Activated CD4-positive, CD25-positive, alpha-beta regulatory T cell (primary cell): ENCODE measurements around the gene RPRD2.
"Not testable (repeated sequence)": the region's sequence is repeated elsewhere in the genome, so short reads cannot be mapped to it uniquely, and the experiment has no call there.

Experiments used
- DNase-seq, 4 experiments: peaks; one replicate each; lab custom pipeline; 2025; lab: John Stamatoyannopoulos, UW

The RPRD2 gene

GRCh38 chr1:150363426-150364230 lies at the start of gene RPRD2:
TSS of gene RPRD2 (plus strand) at chr1:150364147. CDS start at chr1:150364715, 568 bp downstream.
- peak; percentile 94 to 97 (median 96) for DNase-seq

DNA sequence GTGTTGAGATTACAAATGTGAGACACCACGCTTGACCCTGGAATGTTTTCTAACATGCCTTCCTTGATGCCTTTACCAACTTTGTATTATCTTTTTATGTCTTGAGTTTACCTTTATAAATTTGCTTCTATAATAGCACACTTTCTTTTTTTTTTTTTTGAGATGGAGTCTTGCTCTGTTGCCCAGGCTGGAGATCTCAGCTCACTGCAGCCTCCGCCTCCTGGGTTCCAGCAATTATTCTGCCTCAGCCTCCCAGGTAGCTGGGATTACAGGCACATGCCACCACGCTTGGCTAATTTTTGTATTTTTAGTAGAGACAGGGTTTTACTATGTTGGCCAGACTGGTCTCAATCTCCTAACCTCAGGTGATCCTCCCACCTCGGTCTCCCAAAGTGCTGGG lies 49.3 kb upstream of the RPRD2 start:
- not testable (repeated sequence) for DNase-seq

- DNase-seq = no peak
Observed at GRCh38 chr1:150320667-150320978, 43.3 kb upstream of the RPRD2 start.

GRCh38 chr1:150321826-150322166 lies 42.2 kb upstream of the RPRD2 start:
- no peak for DNase-seq

GRCh38 chr1:150322310-150322709 lies 41.6 kb upstream of the RPRD2 start:
- DNase-seq = no peak

DNA sequence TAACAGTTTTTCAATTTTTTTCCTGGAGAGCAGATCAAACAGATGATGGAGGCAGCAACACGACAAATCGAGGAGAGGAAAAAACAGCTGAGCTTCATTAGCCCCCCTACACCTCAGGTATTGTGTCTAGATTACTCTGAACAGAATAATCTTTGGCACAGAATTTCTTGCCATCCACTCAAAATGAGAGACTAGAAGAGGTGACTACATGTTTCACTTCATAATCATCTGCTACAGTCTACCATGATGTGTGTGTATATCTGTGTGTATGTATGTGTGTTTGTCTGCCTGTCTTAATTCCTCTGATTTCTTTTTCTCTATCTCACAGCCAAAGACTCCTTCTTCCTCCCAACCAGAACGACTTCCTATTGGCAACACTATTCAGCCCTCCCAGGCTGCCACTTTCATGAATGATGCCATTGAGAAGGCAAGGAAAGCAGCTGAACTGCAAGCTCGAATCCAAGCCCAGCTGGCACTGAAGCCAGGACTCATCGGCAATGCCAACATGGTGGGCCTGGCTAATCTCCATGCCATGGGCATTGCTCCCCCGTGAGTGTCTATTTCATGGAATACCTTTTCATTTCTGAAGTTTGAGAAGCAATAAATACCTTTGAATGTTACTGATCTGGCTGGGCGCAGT lies 31.2 kb upstream of the RPRD2 start:
- DNase-seq = no peak

DNA sequence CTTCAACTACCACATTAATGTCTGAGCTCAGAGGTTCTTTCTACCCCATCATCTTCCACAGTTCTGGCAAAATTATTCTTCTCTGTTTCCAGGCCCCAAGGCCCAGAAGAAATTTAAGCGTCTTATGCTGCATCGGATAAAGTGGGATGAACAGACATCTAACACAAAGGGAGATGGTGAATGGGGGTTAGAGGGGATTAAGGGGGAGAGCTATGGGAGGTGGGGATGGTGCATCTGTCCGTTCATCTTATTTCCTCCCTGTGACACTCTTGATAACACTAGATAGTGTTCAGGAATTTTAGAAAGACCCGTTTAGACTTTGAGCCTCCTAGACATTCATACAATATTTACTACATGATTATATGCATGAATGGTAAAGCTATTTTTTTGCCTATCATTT lies 17.6 kb upstream of the RPRD2 start:
- DNase-seq = no peak

DNA sequence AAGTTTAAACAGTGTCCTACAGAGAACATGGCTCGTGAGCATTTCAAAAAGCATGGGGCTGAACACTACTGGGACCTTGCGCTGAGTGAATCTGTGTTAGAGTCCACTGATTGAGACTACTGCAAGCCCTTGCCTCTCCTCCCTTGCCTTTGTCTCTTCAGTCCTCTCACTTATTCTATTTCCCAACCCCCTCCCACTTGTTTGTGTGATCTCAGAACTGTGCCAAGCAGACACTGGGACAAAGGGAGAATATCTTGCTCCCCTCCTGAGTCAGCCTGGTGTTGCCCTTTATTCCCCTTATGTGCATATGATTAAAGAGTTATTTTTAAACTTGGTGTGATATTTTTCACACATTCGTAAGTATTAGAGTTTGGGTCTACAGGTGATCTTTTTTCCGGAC lies 11.1 kb upstream of the RPRD2 start:
- DNase-seq = no peak

GRCh38 chr1:150362721-150363425 lies 1.1 kb upstream of the RPRD2 start:
- peak in 1 of 4 experiments; percentile 3 for DNase-seq

DNA sequence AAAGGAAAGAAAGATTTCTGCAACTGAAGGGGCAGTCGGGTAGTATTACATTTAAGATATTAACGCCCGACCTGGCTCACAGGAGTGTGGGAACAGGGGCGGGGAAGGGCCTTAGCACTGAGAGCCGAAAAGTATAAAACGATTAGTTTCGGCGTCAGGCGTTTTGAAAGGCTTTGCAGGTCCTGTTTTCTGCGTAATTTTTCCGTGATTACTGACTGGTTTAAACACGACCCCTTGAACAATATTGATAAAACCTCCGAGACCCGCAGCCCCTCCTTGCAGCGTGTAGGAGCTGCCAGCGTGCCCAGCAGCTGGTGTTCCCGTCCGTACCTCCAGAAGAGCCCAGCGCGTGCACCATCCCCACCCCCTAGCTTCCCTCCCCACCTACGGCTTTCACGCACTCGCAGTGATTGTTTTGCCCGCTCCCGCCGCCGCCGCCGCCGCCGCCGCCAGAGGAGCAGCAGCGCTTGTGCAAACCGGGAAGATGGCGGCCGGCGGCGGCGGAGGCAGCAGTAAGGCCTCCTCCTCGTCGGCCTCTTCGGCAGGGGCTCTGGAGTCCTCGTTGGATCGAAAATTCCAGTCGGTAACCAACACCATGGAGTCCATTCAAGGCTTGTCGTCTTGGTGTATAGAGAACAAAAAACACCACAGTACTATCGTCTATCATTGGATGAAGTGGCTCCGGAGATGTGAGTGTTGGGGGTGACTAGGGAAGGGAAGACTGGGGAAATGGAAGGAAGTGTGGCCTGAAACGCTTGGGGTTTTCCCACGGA lies 470 bp downstream of the RPRD2 start:
- peak; percentile 46 to 72 (median 63) for DNase-seq

DNA sequence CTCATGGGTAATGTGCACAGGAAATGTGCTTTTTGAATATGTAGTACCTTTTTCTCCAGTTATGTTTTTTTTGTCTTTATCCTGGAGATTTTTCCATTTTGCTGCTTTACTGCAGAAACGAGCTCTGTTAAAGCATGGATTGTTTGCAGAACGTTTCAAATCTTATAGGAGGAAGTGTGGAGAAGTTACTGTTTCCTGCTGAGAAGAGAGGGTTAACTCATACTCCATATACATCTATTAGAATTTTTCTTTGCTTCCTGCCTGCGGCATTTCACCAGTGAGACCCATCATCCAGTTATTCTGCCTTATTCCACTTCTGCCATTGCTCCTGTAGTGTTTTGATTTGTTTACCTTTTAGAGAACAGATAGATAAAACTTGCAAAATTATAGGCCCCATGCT lies 2.0 kb downstream of the RPRD2 start:
- no peak for DNase-seq

- no peak for DNase-seq
Observed at GRCh38 chr1:150366416-150367296, 2.7 kb downstream of the RPRD2 start.

DNA sequence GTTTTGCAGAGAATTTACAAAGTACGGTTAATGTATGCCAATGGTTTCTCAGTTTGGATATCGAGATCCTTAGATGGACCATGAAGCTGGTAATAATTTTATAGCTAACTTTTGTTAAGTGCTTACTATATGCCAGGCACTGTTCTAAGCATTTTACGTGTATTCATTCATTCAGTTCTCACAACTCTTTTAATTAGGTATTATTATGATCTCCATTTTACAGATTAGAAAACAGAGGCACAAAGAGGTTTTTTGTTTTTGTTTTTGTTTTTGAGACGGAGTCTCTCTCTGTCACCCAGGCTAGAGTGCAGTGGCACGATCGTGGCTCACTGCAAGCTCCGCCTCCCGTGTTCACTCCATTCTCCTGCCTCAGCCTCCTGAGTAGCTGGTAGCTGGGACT lies 7.2 kb downstream of the RPRD2 start:
- DNase-seq = no peak

GRCh38 chr1:150372580-150372979 lies 8.6 kb downstream of the RPRD2 start:
- no peak for DNase-seq

GRCh38 chr1:150376110-150376509 lies 12.2 kb downstream of the RPRD2 start:
- no peak for DNase-seq

GRCh38 chr1:150383631-150384324 lies 19.8 kb downstream of the RPRD2 start:
- DNase-seq = no peak

DNA sequence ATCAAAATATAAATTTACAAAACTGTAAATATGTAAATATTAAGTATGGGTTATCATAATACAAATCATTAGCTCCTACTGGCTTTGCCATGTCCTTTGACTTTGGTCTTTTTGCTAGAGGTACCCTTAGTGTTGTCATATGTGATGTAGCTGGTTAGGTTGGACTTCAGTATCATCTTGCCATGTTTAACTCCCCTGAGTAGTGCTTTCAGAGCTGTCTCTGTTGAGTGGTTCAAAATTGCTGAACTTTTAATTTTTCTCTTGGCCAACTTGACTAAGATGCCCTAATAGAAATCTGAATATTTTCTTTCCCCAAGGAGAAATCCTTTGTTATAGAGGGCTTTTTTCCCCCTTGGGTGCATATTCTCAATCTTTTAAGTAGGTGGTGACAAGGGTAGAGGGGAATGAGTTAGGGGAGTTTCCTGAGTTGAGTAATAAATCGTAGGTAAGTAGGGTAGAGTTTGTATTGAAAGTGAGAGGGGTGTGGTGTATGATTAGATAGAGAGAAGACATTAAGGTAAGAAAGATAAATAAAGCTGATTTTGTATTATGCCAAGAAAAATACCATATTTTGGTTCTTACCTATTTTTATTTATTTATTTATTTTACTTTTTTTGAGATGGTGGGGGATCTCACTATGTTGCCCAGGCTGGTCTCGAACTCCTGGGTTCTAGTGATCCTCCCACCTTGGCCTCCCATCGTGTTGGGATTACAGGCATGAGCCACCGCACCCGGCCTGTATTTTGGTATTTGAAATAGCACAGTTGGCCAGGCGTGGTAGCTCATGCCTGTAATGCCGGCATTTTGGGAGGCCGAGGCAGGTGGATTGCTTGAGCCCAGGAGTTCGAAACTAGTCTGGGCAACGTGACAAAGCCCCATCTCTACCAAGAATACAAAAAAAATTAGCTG lies 21.8 kb downstream of the RPRD2 start:
- DNase-seq = no peak

DNA sequence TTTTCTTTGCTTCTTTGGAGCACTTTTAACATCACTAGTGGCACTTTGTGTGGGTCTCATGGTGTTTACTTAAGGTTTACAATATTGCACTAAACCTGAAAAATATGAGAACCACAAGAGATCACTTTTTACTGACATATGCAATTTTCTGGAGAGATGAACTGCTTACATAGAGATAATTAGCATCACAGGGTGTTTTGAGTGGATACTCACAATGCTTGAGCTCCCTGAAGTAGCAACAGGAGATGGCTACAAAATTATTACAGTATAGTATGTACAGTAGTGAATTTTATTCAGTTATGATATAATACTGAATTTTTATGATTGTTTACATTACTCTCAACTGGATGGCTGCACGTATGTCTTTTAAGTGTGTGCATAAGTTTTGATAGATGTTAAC lies 22.6 kb downstream of the RPRD2 start:
- no peak for DNase-seq

GRCh38 chr1:150387200-150387599 lies 23.3 kb downstream of the RPRD2 start:
- no peak for DNase-seq

- DNase-seq = no peak
Observed at GRCh38 chr1:150388241-150388640, 24.3 kb downstream of the RPRD2 start.
